ENCODE results near the gene SNAP47.

DNA sequence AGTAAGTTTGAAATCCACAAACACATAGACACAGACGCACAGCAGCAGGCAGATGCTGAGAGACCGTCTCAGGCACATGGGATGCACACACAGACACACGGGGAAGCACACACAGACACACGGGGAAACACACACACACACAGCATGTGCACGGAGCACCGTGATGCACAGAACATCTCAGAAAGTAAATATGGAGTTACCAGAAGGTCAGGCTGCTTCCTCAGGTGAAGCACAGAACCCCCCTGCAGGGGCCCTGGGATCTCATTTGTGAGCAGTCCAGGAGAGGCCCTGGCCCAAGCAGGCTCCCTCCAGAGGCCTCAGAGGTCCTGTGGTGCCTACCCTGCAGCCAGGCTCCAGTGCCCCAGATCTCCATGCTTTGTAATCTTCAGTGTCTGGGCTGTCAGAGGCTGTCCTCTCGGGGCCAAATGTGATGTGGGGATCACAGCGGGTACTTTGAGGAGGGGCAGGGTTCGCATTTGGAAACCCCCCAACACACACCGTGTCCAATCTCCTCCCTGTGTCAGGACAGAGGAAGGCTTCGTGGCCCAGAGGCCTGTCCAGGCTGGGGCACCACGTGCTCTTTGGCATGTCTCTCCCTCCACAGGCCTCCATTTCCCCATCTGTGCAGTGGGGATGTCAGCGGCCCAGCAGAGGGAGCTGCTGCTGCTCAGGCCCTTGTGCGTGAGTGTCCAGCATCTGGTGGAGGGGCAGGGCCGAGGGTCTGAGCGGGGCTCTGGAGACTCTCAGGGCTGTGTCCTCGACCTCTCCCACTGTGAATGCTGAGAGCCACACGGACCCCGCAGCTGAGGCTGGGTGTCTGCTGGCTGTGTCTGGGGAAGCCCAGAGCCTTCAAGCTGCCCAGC, 57.2 kb downstream of the SNAP47 start:
- TF ChIP-seq, protein P1, sequence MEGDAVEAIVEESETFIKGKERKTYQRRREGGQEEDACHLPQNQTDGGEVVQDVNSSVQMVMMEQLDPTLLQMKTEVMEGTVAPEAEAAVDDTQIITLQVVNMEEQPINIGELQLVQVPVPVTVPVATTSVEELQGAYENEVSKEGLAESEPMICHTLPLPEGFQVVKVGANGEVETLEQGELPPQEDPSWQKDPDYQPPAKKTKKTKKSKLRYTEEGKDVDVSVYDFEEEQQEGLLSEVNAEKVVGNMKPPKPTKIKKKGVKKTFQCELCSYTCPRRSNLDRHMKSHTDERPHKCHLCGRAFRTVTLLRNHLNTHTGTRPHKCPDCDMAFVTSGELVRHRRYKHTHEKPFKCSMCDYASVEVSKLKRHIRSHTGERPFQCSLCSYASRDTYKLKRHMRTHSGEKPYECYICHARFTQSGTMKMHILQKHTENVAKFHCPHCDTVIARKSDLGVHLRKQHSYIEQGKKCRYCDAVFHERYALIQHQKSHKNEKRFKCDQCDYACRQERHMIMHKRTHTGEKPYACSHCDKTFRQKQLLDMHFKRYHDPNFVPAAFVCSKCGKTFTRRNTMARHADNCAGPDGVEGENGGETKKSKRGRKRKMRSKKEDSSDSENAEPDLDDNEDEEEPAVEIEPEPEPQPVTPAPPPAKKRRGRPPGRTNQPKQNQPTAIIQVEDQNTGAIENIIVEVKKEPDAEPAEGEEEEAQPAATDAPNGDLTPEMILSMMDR (IDR thresholded peaks at IDR 0.05; ENCODE audit: insufficient read depth, low read length, poor library complexity, severe bottlenecking), result no peak
- TF ChIP-seq EZH2phosphoT487 (conservative IDR thresholded peaks at IDR 0.05; ENCODE audit: low read length), result no peak
